Retinal pigment epithelial cell (primary cell): ENCODE data around the gene POLE.

Experiments
- DNase-seq: peaks from one replicate; pipeline ENCODE4 v3.0.0-alpha.2; 2010; ENCODE audit warnings: low read depth
- H3K4me3 ChIP-seq: 2 replicates; pipeline ENCODE4 v1.5.1; 2011; ENCODE audit warnings: mild to moderate bottlenecking, low read length, control low read depth, moderate library complexity
- TF ChIP-seq, protein P1 (sequence below): conservative IDR thresholded peaks from 2 replicates; pipeline ENCODE4 v1.5.1; 2011; ENCODE audit warnings: low read depth, low read length, control low read depth, inconsistent platforms

POLE gene

DNA sequence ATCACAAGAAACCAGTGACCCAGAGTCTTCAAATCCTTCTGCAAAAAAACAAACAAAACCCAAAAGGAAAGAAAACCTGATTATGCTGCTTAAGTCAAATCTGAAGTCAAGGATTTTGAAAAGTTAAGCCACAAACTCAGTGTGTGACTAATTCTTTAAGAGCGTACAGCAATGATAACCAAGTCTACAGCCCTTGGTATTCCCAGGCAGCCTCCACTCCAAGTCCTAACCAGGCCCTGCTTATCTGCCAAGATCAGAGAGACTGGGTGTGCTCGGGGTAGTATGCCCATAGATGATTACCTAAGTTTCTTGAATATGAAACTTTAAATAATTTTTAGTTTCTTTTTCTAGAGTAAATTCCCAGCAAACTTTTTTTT, 36.6 kb upstream of the POLE start:
- no peak overlapping the region for H3K4me3 ChIP-seq
- DNase-seq, result peak; percentile 66
- TF ChIP-seq, protein P1, sequence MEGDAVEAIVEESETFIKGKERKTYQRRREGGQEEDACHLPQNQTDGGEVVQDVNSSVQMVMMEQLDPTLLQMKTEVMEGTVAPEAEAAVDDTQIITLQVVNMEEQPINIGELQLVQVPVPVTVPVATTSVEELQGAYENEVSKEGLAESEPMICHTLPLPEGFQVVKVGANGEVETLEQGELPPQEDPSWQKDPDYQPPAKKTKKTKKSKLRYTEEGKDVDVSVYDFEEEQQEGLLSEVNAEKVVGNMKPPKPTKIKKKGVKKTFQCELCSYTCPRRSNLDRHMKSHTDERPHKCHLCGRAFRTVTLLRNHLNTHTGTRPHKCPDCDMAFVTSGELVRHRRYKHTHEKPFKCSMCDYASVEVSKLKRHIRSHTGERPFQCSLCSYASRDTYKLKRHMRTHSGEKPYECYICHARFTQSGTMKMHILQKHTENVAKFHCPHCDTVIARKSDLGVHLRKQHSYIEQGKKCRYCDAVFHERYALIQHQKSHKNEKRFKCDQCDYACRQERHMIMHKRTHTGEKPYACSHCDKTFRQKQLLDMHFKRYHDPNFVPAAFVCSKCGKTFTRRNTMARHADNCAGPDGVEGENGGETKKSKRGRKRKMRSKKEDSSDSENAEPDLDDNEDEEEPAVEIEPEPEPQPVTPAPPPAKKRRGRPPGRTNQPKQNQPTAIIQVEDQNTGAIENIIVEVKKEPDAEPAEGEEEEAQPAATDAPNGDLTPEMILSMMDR, result no peak

DNA sequence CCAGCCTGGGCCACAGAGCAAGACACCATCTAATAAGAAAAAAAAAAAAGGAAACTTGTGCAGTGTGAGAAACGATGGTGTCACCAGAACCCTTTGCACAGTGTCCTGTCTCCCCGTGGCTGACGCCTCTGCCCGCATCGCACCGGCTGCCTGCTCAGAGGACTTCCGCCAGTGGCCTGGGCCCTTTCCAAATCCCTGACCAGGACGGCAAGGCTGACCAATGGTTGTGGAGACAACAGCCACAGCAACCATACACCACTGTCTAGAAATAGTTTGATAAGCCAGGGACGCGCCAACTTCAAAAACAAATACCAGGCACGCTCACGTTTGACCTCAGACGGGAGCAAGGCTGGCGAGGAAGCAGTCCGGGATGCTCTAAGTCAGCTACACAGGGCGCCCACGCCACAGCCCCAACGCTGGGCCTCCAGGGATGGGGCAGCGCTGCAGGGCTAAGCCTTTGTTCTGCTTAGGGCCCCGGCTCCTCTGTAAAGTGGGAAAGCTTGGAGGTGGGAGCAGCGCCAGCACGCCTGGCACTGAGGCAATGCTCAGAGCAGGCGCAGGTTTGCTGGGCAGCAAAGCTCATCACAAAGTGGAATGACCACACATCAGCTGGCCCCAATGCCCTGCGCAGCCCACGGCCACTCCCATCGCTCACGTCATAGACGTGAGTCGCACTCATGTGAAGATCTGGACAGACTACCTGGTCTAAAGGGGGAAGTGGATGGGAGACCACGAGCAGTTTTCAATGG, 36.0 kb upstream of the POLE start:
- H3K4me3 ChIP-seq, result no peak overlapping the region

DNA sequence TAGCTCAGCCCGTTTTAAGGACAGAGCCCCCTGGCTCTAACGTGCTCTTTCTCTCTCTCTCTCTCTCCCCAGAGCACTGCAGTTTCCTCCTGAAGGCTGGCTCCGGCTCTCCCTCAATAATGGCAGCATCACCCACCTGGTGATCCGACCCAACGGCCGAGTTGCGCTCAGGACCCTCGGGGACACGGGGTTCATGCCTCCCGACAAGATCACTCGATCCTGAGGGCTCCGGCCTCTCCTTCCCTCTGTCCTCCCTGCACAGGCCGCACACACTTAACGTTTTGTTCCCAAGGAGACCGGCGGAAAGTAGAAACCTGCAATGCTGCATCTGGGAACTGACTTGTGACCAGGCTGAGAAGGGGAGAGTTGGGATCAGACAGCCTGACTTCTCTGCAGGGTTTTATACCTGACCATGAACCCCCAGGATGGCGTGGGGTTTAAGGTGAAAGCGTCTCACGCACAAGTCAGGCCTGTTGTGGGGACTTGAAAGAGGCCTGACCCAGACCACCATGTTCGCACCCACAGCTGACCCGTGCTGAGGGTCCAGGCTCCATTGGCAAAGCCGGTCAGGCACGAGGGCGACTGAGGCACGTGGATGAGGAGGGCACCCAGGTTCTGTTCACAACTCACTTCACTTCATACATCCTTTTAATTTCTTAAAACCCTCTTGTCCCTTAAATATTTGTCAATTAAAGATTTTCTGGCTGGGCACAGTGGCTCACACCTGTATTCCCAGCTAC, 33.6 kb upstream of the POLE start:
- no peak overlapping the region for H3K4me3 ChIP-seq
- no peak for DNase-seq
- TF ChIP-seq, protein P1, result no peak

More for the DNA sequence above, 36.0 kb upstream of the POLE start:
- TF ChIP-seq, protein P1, result no peak
- DNase-seq, result no peak

DNA sequence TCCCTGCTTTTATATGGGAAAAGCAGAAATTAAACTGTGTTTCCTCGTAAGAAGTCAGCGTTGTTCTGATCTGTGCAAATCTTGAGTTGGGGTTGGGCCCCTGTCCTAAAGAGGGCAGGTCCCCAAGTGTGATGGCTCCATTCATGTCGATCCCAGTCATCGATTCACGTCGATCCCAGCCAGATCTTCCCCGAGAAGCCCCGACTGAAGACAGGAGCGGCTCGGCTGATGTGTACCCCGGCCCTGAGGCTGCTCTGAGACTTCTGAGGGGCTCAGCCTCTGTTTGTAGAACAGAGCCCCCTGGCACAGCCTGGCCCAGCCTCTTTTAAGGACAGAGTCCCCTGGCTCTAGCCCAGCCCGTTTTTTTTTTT, 32.8 kb upstream of the POLE start:
- TF ChIP-seq, protein P1, result no peak
- H3K4me3 ChIP-seq, result no peak overlapping the region
- DNase-seq, result no peak

DNA sequence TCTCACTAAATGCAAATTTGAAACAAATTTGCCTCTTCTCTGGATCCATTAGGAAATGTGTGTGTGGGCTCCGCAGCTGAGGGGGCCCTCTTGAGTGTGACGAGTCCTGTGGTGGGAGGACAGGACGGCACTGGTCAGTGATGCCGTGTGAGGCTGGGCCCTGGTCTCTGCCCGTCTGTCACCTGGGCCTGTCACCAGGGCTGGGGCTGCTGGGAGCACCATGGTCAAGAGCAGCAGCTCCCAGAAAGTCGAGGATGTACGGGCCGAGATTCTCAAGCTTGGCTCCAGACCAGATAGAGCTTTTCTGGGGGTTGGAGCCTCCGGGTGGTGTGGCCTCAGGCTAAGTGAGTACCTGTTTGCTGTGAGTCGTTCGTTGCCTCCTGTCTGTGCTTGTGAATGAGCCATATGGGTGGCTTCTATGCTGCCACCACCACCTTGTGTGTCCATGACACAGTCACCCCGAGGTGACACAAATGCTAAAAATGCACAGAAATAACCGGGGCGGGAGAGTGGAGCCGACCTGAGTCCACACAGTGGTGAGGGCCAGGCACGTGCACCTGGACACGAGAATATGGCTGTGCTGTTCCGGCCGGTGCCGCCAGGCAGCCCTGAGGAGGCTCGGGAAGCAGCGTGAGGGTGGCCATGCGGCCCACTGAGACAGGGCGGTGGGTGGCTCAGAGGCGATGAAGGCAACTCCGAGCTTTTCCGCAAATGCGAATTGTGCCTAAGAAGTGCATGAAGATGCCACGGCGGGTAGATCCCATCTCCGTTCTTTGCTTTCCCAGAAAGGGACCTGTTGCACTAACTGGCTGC, 32.2 kb upstream of the POLE start:
- TF ChIP-seq, protein P1, result no peak
- no peak for DNase-seq
- H3K4me3 ChIP-seq, result no peak overlapping the region

DNA sequence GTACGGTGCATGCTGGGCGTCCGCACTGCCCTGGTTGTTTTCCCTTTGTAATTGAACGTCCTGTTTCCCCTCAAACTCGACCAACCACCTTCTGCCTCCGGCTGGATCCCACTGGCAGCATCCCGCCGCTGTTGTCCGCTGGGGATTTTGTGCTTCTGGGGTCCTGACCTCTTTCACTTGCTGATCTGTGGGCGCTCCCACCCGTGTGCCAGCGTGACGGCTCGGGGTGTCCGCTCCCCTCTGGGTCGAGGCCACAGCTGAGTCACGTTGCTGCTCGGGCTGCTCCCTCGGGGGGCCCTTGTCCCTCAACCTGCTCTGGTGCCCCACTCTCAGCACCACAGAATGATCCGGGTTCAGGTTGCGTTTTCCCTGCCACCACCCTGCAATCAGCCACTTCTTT, 31.5 kb upstream of the POLE start:
- no peak for DNase-seq
- TF ChIP-seq, protein P1, result no peak

More for the DNA sequence above, 31.5 kb upstream of the POLE start:
- no peak overlapping the region for H3K4me3 ChIP-seq
